Osteoblast (primary cell): ENCODE data around the gene ABCC9. TPM values are rescaled to one million over a fixed set of nuclear protein-coding genes. Genes with fewer than 3 reads are reported as not detected.

ENCODE experiments used
- DNase-seq: peaks from one replicate; pipeline ENCODE4 v3.0.0; 2011; ENCODE audit warnings: low spot score, mixed read lengths; ENCODE audit not compliant: insufficient read length; ENCODE audit errors: missing footprints
- H2AFZ ChIP-seq: 2 replicates; pipeline ENCODE4 v1.6.0; 2011; ENCODE audit warnings: mild to moderate bottlenecking, low read length
- H3K27ac ChIP-seq: 2 replicates; pipeline ENCODE4 v1.5.1; 2011; ENCODE audit warnings: mild to moderate bottlenecking, low read depth, low read length, moderate library complexity
- H3K27me3 ChIP-seq: 2 replicates; pipeline ENCODE4 v1.6.0; 2012; ENCODE audit warnings: mild to moderate bottlenecking, control low read depth, inconsistent platforms, low read length, moderate library complexity; ENCODE audit not compliant: insufficient read depth
- H3K36me3 ChIP-seq: 2 replicates; pipeline ENCODE4 v1.5.1; 2011; ENCODE audit warnings: mild to moderate bottlenecking, low read length, control low read depth, moderate library complexity; ENCODE audit not compliant: insufficient read depth
- H3K4me1 ChIP-seq: 2 replicates; pipeline ENCODE4 v1.5.1; 2011; ENCODE audit warnings: mild to moderate bottlenecking, low read length, control low read depth, moderate library complexity; ENCODE audit not compliant: insufficient read depth
- H3K4me2 ChIP-seq: 2 replicates; pipeline ENCODE4 v1.6.0; 2011; ENCODE audit warnings: mild to moderate bottlenecking, low read length; ENCODE audit not compliant: insufficient read depth
- H3K4me3 ChIP-seq: fragments of 200-600 bp; sonication (generic); 3 replicates; pipeline ENCODE4 v1.5.1; 2012; ENCODE audit warnings: mild to moderate bottlenecking, low read length, inconsistent platforms; ENCODE audit not compliant: insufficient read depth
- H3K79me2 ChIP-seq: 2 replicates; pipeline ENCODE4 v1.6.0; 2012; ENCODE audit warnings: mild to moderate bottlenecking, low read length, control low read depth, inconsistent platforms; ENCODE audit not compliant: insufficient read depth
- H3K9me3 ChIP-seq: 2 replicates; pipeline ENCODE4 v1.5.1; 2011; ENCODE audit warnings: low read depth, low read length, control low read depth
- H4K20me1 ChIP-seq: 2 replicates; pipeline ENCODE4 v1.6.0; 2012; ENCODE audit warnings: mild to moderate bottlenecking, low read length, control low read depth; ENCODE audit not compliant: insufficient read depth
- total RNA-seq: library from RNA; depleted of rRNA; stranded (reverse); fragments of >200 nt; gene quantifications from 2 replicates; pipeline ENCODE4 v1.2.3, GENCODE V29; 2012
- TF ChIP-seq, protein P1 (sequence below): IDR thresholded peaks from 2 replicates; pipeline ENCODE4 v1.5.1; 2011; ENCODE audit warnings: mild to moderate bottlenecking, low read depth, low read length, moderate library complexity; ENCODE audit errors: extremely low read depth

The ABCC9 gene
- total RNA-seq, 1 donor: 14.5 TPM

DNA sequence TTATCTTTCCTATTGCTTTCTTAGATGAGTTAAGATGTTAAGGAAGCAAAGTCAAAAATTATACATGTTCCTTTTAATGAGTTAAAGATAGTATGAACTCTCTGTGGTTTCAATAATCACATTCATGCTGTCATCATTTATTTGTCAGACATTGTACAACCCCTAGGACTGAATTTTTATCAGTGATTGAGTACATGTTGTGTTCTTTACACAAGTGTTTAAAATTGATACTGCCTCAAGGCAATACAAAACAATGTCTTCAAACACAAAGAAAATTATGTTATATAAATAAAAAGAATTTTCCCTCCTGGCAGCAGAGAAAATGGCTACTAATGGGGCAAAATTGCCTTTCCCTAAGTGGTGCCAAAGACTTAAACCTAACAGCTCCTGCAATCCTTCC is 132.1 kb downstream of the ABCC9 start:
- no peaks in the 10 kb centered on the region for H3K79me2 ChIP-seq
- no peaks in the 10 kb centered on the region for H3K27me3 ChIP-seq
- no peak for DNase-seq
- TF ChIP-seq, protein P1, sequence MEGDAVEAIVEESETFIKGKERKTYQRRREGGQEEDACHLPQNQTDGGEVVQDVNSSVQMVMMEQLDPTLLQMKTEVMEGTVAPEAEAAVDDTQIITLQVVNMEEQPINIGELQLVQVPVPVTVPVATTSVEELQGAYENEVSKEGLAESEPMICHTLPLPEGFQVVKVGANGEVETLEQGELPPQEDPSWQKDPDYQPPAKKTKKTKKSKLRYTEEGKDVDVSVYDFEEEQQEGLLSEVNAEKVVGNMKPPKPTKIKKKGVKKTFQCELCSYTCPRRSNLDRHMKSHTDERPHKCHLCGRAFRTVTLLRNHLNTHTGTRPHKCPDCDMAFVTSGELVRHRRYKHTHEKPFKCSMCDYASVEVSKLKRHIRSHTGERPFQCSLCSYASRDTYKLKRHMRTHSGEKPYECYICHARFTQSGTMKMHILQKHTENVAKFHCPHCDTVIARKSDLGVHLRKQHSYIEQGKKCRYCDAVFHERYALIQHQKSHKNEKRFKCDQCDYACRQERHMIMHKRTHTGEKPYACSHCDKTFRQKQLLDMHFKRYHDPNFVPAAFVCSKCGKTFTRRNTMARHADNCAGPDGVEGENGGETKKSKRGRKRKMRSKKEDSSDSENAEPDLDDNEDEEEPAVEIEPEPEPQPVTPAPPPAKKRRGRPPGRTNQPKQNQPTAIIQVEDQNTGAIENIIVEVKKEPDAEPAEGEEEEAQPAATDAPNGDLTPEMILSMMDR: no peak
- no peaks in the 10 kb centered on the region for H4K20me1 ChIP-seq
- no peaks in the 10 kb centered on the region for H3K9me3 ChIP-seq
- H3K4me1 ChIP-seq: no peaks in the 10 kb centered on the region
- H3K4me2 ChIP-seq: no peak overlapping the region
- H3K27ac ChIP-seq: no peak overlapping the region
- no peak overlapping the region for H2AFZ ChIP-seq
- H3K4me3 ChIP-seq: no peak overlapping the region
- no peaks in the 10 kb centered on the region for H3K36me3 ChIP-seq

GRCh38 chr12:21806255-21806654 is 135.0 kb downstream of the ABCC9 start:
- Histone ChIP-seq H3K27ac (no peak overlapping the region), H3K9me3 (no peaks in the 10 kb centered on the region), H3K27me3 (no peaks in the 10 kb centered on the region), H4K20me1 (no peaks in the 10 kb centered on the region), H3K4me1 (no peaks in the 10 kb centered on the region), H2AFZ (no peak overlapping the region), H3K36me3 (no peaks in the 10 kb centered on the region), H3K4me2 (no peak overlapping the region), H3K4me3 (no peak overlapping the region), H3K79me2 (no peaks in the 10 kb centered on the region)
- DNase-seq: no peak
- TF ChIP-seq, protein P1: no peak

- H3K4me3 ChIP-seq: no peak overlapping the region
- H4K20me1 ChIP-seq: no peaks in the 10 kb centered on the region
- H3K4me1 ChIP-seq: no peaks in the 10 kb centered on the region
- no peaks in the 10 kb centered on the region for H3K27me3 ChIP-seq
- no peak overlapping the region for H3K27ac ChIP-seq
- TF ChIP-seq, protein P1: no peak
- no peaks in the 10 kb centered on the region for H3K36me3 ChIP-seq
- H3K4me2 ChIP-seq: no peak overlapping the region
- no peak for DNase-seq
- no peaks in the 10 kb centered on the region for H3K9me3 ChIP-seq
- H3K79me2 ChIP-seq: no peaks in the 10 kb centered on the region
- no peak overlapping the region for H2AFZ ChIP-seq
These were observed 139.5 kb downstream of the ABCC9 start for GRCh38 chr12:21801522-21802288.

GRCh38 chr12:21800011-21800410 is 141.2 kb downstream of the ABCC9 start:
- H2AFZ ChIP-seq: no peak overlapping the region
- TF ChIP-seq, protein P1: no peak
- no peaks in the 10 kb centered on the region for H3K79me2 ChIP-seq
- no peak for DNase-seq
- no peaks in the 10 kb centered on the region for H4K20me1 ChIP-seq
- no peak overlapping the region for H3K27ac ChIP-seq
- H3K27me3 ChIP-seq: no peaks in the 10 kb centered on the region
- no peak overlapping the region for H3K4me3 ChIP-seq
- H3K4me2 ChIP-seq: no peak overlapping the region
- no peaks in the 10 kb centered on the region for H3K4me1 ChIP-seq
- no peaks in the 10 kb centered on the region for H3K9me3 ChIP-seq
- H3K36me3 ChIP-seq: no peaks in the 10 kb centered on the region
